GM19099 (cell line): ENCODE results near the gene KCNH3.

ENCODE experiments used
- POLR2A ChIP-seq: IDR thresholded peaks from 3 replicates; pipeline ENCODE4 v1.6.1; 2011; ENCODE audit warnings: low read depth; ENCODE audit not compliant: insufficient read length; ENCODE audit errors: extremely low read depth

Gene KCNH3

DNA sequence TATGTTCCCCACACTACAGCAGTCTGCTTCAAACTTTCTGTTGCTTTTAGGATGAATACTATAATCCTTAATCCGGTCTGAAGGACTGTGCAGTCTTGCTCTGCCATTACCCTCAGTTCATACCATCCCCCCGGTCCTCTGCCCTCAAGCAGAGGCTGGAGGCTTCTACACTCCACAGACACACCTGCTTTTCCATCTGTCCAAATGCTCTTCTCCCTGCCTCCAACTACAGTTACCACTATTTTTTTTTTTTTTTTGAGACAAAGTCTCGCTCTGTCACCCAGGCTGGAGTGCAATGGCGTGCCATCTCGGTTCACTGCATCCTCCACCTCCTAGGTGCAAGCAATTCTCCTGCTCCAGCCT, 19.3 kb upstream of the KCNH3 start:
- no peak for TF ChIP-seq POLR2A

DNA sequence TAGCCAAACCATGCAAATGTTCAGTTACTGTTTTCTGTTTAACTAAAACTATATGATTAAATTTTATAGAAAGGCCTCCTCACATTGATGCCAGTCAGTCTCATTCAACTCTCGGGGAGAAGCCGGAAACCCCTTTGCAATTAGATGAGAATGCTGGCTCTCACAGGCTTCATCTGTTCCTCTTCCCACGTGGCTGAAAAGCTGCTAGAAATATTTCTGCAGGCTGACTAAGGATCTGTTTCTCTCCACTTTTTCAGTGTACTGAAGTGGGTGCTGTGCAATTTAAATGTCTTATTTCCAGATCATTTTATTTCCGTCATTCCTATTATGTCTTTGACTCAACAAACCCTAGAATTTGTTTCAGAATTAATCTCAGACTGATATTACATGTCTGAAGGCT, 17.4 kb upstream of the KCNH3 start:
- TF ChIP-seq POLR2A = no peak

DNA sequence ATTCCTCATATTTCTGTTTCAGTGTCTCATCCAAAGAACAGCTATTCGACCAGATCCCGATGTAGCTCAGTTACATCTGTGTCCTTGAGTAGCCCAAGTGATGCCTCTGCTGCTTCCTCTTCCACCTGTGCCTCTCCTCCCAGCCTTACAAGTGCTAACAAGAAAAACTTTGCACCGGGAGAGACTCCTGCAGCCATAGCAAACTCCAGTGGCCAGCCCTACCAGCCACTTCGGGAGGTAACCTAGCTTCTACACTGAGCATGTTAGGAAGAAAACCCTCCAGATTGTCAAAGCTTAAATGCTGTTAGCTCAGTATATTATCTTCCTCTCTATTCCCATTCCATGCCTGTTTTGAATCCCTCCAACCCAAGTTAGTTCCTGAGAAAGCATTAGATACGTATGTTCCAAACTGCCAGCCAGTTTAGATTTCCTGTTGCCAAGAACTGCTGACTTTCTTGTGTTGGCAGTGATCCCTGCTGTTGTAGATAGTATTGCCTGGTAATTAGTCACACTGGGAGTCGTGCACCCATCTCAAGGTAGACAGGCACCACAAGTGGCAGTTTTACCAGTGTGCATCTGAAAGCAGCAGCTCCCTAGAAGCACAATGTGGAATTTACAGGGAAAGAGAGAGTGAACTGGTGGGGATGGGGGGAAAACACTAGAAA, 14.0 kb upstream of the KCNH3 start:
- TF ChIP-seq POLR2A = no peak

DNA sequence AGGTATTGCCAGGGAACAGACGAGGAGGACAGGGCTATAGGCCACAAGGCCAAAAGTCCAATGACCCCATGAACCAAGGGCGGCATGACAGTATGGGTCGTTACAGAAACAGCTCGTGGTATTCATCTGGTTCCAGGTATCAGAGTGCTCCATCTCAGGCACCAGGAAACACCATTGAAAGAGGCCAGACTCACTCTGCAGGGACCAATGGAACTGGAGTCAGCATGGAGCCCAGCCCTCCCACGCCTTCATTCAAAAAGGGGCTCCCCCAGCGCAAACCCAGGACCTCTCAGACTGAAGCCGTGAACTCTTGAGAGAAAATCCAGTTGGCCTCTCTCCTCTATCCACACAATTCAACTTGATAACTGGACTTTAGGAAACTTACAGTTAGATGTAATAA, 12.9 kb upstream of the KCNH3 start:
- TF ChIP-seq POLR2A = no peak

DNA sequence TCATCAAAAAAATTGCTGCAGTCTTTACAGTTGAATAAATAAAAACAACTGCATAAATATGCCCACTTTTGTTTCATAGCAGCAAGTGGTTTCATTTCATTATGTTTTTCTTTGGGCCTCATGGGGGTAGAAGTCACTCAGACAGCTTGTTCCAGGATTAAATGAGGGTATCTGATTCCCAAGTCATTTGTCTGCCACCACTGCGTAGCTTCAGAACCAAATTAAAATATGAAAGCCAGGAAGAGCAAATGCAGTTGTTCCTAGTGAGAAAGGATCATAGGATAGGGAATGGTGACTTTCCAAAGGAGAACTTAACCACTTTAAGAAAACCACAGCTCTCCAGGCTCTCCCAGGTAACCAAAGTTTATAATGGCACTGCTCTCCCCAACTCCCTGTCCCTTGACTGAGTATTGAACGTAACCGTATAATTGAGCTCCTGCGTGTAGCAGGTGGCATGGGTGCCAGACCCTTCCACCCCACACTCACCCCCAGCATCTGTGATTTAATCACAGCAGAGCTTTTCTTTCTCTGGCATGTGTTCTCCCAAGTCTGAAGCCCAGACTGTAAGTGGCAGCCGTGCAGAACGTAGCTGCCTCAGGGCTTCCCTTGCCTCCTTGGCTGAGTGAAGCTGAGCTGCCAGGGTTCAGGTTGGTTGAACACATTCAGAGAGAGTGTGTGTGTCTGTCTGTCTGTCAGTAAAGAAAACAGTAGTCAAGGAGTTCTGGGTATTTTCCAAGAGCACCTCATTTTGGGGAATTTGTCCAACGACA, 11.3 kb upstream of the KCNH3 start:
- TF ChIP-seq POLR2A = no peak

DNA sequence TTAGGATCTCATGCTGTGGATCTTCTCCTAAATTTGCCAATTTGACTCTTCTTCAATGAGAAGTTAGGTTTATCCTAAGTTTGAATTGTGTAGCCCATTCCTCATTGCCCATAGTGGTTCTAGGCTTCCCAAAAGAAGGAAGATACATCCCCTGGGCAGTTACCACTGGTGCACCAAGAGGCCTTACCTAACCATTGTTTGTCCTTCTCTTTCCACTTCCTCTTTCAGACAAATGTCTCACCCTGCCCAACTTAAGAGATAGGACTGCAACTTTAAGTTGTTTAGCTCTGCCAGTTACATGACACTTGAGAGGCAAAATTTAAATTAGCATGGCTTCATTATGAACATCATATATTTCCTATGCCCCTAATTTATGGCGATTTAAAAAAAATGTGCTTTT, 9.4 kb upstream of the KCNH3 start:
- no peak for TF ChIP-seq POLR2A

DNA sequence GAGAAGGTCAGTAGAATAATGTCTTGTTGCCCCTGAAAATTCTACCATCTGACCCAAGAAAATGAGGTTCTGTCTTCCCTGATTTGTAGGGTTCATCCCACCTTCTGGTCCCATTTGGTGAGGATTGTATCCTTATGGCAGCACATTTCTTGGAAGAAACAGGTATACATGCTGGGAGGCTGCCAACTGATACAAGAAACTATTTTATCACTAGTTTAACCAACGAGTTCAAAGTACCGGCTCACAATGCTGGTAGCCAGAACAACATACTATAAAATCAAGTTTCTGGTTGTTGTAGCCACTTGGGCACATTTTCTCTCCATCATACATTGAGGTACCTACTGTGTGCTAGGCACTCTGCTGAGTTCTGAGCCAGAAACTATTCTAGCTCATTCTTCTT, 7.1 kb upstream of the KCNH3 start:
- TF ChIP-seq POLR2A = no peak

DNA sequence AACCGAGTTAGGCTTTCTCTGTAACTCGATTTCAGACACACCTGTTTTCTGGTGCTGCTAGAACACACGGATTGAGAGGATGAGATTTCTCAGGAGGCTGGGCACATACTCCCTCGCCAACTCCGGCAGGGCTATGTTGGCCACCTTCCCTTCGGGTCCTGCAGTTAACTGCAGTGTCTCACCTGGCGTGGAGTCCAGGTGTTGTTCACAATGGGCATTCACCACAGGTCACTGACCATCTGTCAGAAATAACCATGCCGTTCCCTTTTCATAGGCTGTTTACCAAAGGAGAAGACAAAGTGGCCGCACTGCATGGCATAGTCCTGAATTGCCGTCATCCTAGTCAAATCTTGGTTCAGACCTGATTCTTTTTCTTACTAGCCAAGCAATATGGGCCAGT, 5.5 kb upstream of the KCNH3 start:
- no peak for TF ChIP-seq POLR2A

DNA sequence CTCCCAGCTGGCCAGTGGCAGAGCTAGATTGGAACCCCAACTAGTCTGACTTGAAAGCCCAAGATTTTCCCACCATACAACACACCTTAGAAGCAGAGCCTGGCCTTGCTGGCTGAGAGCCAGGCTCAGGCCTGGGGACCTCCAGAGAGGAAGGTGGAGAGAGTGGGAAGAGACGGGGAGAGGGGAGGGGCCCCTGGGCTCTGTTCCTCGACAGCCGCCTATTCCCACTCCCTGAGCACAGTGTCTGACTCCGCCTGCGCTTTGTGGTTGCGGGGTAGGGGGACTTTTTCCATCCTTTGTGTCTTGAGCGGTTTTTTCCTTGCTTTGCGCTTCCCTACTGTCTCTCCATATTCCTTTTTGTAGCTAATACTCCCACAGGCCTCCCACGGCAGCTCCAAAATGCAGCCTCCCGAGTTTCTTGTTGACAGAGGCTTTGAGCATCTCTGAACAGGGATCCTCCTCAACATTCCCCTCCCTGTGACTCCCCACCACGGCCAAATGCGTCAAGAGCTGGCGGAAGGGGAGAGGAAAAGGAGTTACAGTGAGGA, 4.0 kb upstream of the KCNH3 start:
- TF ChIP-seq POLR2A = no peak

DNA sequence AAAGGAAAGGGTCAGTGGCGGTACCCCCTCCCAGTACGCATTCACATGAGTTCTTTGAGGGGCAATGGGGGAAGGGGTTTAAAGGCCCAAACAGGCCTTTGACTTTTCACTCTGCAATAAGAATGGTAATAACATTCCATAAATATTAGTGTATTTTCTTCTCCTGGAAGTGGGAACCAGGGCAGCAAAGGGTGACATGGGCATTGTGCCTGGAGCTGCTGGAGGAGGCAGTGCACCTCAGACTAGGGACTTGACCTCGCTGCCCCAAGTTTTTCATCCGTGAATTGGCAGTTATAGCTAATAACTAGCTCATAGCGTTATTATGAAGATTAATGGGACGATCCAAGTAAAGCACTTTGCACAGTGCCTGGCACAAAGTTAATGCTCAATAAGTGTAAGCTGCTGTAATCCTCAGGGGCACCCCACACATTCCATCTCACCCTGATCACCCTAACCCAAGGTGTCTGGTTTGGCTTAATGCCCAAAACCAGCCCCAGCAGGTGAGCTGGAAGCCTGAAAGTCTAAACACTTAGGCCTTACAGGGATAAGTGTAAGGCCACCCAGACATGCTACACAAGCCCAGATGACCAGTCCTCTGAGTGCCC, 2.8 kb upstream of the KCNH3 start:
- TF ChIP-seq POLR2A = no peak

DNA sequence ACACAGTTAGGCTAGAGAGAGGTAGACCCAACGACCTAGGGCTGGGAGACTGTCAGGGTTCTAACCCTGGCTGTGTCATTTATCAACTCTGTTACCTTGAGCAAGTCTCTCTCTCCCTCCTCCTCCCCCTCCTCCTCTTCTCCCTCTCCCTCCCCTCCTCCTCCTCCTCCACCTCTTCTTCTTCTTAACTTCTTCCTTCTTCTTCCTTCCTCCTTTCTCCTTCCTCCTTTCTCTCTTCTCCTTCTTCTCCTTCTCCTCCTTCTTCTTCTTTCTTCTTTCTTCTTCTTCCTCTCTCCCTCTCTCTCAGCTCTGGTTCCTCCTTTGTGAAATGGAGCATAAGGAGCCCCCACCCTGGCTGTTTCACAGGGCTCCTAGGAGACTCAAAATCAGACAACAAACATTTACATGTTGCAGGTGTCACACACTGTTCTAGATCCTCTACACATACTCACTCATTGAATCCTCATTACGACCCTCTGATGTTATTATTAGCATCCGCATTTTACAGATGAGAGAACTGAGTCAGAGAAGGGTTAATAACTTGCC, 2.2 kb upstream of the KCNH3 start:
- no peak for TF ChIP-seq POLR2A

DNA sequence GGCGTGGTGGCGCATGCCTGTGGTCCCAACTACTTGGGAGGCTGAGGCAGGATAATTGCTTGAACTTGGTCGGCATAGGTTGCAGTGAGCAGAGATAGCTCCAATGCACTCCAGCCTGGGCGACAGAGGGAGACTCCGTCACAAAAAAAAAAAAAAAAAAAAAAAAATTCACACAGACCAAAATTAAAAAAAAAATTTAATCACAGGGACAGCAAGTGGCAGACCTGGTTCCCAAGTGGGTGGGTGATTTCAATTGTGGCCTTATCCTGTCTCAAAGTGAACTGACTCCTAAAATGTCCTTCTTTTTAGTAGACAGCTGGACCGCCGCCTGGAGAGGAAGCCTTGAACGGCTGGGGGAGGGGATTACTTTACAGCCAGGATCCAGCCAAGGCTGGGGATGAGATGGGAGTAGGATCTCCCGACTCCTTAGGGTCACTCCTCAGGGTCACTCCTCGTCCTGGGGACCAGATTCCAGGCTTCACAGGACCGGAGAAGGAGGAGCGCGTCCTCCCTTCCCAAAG, 1.5 kb upstream of the KCNH3 start:
- TF ChIP-seq POLR2A = no peak

DNA sequence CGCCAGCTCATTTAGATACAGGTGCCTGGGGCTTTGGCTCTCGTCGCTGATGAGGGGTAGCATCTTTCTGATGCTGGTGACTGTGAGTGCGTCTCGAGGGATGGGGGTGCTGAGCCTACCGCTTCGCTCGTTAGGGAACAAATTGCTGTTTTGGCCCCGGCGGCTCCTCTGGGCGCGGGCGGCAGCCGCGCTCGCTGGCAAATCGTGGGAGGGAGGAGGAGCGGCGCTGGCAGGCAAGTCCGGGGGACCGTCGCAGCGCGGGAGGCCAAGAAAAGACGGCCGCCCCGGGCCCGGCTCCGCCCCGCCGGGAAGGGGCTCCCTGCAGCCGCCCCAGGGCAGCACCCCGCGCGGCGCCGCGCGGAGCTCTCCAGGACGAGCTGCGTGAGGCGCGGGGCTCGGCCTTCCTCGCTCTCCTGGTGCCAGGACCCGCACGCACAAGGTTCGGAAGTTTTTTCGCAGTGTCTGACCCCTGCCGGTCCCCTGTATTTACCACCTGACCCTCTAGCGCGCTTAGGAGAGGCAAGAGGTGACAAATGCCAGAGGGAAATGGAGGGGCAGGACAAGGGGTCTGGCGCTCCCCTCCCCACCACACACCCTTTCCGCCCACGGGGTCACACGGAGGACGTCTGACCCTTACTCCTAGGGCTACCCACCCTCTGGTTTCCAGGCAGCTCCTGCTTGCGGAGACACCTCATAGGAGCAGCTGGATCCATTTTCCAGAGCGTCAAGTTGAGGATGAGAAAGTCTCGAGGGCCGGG, 899 bp upstream of the KCNH3 start:
- TF ChIP-seq POLR2A = no peak

DNA sequence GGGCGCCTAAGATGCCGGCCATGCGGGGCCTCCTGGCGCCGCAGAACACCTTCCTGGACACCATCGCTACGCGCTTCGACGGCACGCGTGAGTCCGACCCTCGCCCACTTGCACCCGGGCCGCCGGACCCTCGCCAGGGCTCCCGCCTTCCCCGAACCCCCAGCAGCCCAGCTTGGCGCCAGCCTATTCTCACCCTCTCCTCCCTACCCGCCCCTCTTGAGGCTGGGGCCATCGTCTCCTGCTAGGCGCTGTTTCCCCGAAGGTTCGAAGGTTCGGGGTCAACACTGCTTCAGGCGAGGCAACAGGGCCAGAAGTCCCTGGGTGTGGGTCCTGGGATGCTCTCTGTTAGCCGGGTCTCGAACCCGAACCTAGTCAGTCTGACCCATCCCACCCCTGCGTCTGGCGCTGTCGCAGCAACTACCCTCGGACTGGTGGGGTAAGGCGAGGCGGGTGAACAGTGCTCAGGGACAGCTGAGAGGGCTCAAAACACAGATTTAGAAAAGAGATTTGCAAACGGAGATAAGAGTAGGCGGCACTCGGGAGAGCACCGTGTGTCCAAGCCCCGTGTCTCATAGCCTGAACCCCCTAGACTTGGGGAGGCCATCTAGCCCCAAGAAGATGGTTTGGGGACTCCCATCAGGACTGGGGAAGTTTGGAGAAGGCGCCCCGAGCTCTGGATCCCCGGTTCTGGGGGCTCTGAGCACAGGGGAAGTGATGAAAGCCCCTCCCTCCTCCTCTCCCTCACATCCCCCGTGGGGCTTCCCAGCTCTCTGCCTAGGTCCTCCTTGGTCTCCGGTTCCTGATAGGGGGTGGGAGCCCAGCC, 787 bp downstream of the KCNH3 start:
- no peak for TF ChIP-seq POLR2A

DNA sequence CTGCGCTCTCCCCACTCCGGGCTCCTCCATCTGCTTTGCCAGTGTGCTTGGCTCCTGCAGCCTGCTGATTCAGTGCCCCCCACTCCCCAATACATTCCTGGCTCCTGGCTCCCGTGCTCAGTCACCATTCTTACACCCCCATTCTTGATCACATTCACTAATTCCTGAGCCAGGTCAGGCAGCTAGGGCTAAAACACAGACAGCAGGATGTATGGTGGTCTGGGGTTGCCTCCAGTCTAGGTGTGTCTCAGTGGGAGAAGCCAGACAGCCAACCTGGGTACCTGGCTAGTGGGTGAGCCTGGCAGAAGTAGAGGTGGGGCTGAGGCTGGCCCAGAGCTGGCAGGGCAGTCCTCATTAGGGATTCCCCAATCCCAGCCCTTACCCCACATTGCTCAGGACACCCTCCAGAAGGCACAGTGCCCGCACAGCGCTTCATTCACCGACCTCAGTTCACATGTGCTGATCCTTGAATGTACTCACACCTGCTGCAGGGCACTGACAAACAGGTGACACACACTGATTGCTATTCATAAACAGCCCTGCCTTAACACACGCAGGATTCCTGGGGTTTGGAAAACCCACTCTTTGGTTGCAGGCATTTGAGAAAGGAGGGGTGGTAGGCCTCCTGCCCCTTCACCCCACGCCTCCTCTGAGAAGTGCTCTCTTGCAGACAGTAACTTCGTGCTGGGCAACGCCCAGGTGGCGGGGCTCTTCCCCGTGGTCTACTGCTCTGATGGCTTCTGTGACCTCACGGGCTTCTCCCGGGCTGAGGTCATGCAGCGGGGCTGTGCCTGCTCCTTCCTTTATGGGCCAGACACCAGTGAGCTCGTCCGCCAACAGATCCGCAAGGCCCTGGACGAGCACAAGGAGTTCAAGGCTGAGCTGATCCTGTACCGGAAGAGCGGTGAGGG, 1.7 kb downstream of the KCNH3 start:
- TF ChIP-seq POLR2A = no peak
